DOHH2 (cell line): ENCODE data around the gene DCUN1D3.

Experiments used
- CTCF ChIP-seq: fragments of 200-600 bp; sonication (generic); IDR thresholded peaks from one replicate; pipeline ENCODE4 v1.5.1; 2014; ENCODE audit warnings: antibody characterized with exemption, mild to moderate bottlenecking, low read depth, low read length; ENCODE audit not compliant: poor library complexity, severe bottlenecking
- EZH2phosphoT487 ChIP-seq: fragments of 200-600 bp; sonication (generic); IDR thresholded peaks from 2 replicates; pipeline ENCODE4 v1.6.1; 2017; ENCODE audit warnings: borderline replicate concordance, mild to moderate bottlenecking, antibody characterized with exemption, low read length, moderate library complexity, mixed read lengths

GRCh38 chr16:20829536-20829935 is 70.6 kb downstream of the DCUN1D3 start:
- TF ChIP-seq CTCF: no peak
- TF ChIP-seq EZH2phosphoT487: no peak
